ENCODE data around the gene CXCL12.

DNA sequence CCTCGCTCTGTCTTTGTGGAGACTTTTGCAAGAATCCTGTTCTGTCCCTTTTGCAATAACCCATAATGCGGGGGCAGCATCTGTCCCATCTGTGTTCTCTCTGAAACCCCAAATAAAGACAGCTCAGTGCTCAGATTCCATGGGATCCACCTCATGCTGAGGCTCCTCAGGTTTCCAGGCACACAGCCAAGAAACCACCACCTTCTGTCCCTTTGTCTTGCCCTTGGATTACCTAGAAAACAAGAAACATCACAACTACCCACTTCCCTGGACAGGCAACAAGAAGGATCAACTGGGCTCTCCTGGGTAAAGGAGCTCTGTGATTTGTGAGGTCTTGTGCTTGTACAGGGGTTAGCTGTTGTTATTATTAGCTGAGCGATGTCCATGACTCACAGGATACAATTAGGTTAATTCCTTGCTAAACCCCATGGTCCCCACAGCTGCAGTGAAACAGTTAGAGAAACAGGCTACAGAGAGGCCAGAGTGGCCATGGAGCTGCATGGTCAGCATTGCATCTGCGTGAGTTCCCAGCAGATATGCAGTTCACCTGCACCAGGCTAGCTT, 50.2 kb downstream of the CXCL12 start:
- TF ChIP-seq, protein P1, sequence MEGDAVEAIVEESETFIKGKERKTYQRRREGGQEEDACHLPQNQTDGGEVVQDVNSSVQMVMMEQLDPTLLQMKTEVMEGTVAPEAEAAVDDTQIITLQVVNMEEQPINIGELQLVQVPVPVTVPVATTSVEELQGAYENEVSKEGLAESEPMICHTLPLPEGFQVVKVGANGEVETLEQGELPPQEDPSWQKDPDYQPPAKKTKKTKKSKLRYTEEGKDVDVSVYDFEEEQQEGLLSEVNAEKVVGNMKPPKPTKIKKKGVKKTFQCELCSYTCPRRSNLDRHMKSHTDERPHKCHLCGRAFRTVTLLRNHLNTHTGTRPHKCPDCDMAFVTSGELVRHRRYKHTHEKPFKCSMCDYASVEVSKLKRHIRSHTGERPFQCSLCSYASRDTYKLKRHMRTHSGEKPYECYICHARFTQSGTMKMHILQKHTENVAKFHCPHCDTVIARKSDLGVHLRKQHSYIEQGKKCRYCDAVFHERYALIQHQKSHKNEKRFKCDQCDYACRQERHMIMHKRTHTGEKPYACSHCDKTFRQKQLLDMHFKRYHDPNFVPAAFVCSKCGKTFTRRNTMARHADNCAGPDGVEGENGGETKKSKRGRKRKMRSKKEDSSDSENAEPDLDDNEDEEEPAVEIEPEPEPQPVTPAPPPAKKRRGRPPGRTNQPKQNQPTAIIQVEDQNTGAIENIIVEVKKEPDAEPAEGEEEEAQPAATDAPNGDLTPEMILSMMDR (IDR thresholded peaks at IDR 0.05), result no peak
- no peak for TF ChIP-seq POLR2A (IDR thresholded peaks at IDR 0.05)
